Measurements from ENCODE around the gene MATN1.

The MATN1 gene

DNA sequence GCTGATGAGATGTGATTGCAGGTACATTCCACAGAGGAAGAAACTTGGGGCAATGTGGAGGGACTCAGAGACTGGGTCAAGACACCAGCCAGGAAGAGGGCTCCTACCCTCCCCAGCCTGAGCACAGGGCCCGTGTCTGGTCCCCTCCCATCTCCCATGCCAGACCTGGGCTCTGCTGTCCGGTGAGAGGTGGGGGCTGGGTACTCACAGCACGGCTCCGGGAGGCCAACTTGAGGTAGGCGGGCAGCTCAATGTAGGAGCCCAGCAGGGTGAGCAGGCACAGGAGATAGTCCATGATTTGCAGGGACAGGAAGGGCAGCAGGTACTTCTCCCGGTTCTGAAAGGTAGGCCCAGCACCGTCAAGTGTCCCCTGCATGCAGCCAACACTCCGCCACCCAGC lies 16.2 kb upstream of the MATN1 start:
- Histone ChIP-seq H3K36me3 (ENCODE audit: control insufficient read depth, insufficient read depth, low read length) (peaks cover 3% of the 10 kb centered on the region), H3K27me3 (ENCODE audit: control insufficient read depth, insufficient read depth, low read length) (no peaks in the 10 kb centered on the region), H3K4me3 (ENCODE audit: low read length) (no peak overlapping the region), H3K4me1 (ENCODE audit: control insufficient read depth, insufficient read depth, low read length) (no peaks in the 10 kb centered on the region), H3K27ac (ENCODE audit: low read depth, low read length) (no peak overlapping the region), H3K9ac (ENCODE audit: low read length) (no peak overlapping the region)

DNA sequence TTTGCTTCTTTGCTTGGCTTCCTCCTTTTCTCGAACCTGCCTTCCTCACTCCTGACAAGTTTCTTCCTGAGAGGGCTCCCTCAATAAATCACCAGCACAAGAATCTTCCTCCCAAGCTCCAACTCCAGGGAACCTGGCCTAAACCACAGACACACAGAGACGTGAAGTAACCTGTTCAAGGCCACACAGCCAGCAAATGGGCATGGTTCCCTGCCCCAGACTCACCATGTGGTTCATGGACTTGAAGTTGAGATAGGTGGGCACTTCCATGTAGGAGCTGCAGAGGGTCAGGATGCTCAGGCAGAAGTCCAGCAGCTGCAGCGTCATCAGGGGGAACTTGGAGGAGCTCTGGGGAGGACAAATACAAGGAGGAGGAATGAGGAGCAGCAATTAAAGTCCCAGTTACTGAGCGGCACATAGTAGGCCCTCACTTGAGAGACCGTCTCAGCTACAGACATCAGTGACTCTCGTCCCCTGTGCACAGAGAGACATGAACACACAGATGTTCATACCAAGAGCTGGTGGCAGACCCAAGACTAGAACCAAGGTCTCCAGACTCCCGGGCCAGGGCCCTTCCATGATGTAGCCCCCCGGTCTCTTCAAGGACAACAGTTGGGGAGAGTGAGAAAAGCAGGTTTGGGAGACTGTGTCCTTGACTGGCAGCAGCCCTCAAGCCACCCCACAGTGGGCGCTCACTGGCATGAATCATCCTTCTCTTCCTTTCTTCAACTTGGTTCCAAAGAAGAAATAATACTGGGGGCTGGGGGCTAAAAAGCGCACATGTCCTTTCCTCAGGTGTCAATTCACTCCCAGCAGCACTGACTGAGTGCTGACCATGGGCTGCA lies 15.6 kb upstream of the MATN1 start:
- no peak overlapping the region for H3K9ac ChIP-seq (ENCODE audit: low read length)
- H3K27me3 ChIP-seq (ENCODE audit: control insufficient read depth, insufficient read depth, low read length) = no peaks in the 10 kb centered on the region
- H3K4me1 ChIP-seq (ENCODE audit: control insufficient read depth, insufficient read depth, low read length) = no peaks in the 10 kb centered on the region
- no peak overlapping the region for H3K27ac ChIP-seq (ENCODE audit: low read depth, low read length)
- H3K36me3 ChIP-seq (ENCODE audit: control insufficient read depth, insufficient read depth, low read length) = peaks cover 3% of the 10 kb centered on the region
- H3K4me3 ChIP-seq (ENCODE audit: low read length) = no peak overlapping the region

DNA sequence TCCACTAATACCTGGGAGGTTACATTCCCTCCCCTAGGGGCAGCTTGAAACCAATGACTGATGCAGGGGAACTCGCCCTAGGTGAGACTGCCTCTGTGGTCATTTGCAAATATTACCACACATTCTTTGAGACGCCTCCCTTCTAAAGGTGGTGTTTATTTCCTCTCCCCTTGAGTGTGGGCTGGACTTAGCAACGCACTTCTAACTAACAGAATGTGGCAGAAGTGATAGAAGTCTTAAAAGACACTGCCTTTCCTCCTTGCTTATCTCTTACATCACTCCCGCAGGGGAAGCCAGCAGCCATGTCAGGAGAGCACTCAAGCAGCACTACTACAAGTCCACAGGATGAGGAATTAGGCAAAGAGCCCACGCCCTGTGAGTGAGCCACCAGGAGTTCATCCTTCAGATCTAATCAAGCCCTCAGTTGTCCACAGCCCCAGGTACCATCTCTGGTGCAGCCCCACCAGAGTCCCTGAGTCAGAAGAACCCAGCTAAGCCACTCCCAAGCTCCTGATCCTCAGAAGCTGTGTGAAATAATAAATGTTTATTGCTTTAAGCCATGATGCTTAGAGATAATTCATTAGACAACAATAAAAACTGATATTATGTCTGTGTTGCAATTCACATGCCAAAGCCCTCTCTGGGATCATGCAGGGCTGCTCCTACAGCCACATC lies 14.8 kb upstream of the MATN1 start:
- peaks cover 3% of the 10 kb centered on the region for H3K36me3 ChIP-seq (ENCODE audit: control insufficient read depth, insufficient read depth, low read length)
- H3K27me3 ChIP-seq (ENCODE audit: control insufficient read depth, insufficient read depth, low read length) = no peaks in the 10 kb centered on the region
- no peak overlapping the region for H3K4me3 ChIP-seq (ENCODE audit: low read length)
- H3K9ac ChIP-seq (ENCODE audit: low read length) = no peak overlapping the region
- no peak overlapping the region for H3K27ac ChIP-seq (ENCODE audit: low read depth, low read length)
- no peaks in the 10 kb centered on the region for H3K4me1 ChIP-seq (ENCODE audit: control insufficient read depth, insufficient read depth, low read length)

DNA sequence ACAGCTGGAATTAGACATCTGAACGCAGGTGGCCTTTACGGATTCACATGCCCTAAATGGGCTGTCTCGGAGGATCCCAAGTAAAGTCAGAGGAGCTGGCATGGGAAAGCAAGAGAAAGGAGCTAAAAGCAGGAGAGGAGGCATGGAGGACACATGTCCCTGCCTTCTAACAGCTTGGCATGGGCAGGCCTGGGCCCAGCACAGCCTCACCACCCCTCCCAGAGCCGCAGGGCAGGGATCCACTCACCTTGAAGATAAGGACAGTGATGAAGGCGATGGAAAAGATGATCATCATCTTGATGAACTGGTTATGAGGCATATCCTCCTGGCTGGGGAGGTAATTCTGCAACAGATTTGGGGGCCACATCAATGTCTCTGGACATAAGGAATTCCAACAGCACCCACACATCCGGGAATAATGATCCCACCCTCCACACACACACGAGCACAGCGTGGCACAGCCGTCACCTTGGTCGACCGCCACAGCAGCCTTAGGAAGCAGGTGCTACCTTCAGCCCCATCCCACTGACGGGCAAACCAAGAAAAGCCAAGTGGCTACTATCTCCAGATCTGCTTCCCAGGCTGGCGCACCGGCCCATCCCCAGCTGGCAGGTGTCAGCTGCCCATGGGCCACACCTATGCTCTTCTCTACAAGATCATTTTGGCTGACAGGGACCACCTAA lies 14.1 kb upstream of the MATN1 start:
- no peaks in the 10 kb centered on the region for H3K27me3 ChIP-seq (ENCODE audit: control insufficient read depth, insufficient read depth, low read length)
- H3K36me3 ChIP-seq (ENCODE audit: control insufficient read depth, insufficient read depth, low read length) = peaks cover 3% of the 10 kb centered on the region
- H3K4me1 ChIP-seq (ENCODE audit: control insufficient read depth, insufficient read depth, low read length) = no peaks in the 10 kb centered on the region
- H3K27ac ChIP-seq (ENCODE audit: low read depth, low read length) = no peak overlapping the region
- H3K4me3 ChIP-seq (ENCODE audit: low read length) = no peak overlapping the region
- no peak overlapping the region for H3K9ac ChIP-seq (ENCODE audit: low read length)

DNA sequence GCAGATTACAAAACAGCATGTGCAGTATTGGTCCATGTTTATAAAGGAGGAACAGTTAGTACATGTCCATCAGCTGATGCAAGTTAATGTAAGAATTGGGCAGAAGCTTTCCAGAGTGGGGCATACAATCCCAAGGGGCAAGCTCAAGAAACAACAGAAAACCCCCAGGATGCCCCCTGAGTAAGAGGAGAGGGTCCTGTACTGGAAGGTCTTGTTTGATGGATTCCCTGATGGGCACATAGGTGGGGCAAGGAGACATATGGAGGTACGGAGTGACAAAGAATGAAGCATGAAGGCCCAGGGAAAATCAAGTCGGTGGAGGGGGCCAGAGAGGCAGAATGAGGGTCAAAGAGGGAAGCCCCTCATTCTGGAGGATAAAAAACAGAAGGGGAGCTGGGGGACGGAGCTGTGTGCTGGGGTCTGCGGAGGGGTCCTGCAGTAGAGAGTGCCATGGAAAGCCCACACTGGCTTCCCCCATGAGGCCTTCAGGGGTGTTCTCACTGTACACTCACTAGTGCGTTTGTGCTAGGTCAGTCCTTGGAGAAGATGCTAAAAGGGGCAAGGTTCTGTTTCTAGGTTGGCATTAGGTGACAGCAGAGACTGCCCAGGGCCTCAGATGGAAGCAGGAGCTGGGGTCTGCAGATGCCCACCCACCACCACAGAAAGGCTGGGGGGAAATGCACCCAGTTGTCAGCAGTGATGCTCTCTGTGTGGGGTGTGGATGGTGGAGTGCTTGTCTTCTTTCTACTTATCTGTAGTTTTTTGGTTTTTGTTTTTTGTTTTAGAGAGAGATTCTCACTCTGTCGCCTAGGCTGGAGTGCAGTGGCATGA lies 12.5 kb upstream of the MATN1 start:
- H3K4me3 ChIP-seq (ENCODE audit: low read length) = no peak overlapping the region
- H3K27ac ChIP-seq (ENCODE audit: low read depth, low read length) = no peak overlapping the region
- H3K9ac ChIP-seq (ENCODE audit: low read length) = no peak overlapping the region
- H3K36me3 ChIP-seq (ENCODE audit: control insufficient read depth, insufficient read depth, low read length) = peaks cover 3% of the 10 kb centered on the region
- no peaks in the 10 kb centered on the region for H3K4me1 ChIP-seq (ENCODE audit: control insufficient read depth, insufficient read depth, low read length)
- no peaks in the 10 kb centered on the region for H3K27me3 ChIP-seq (ENCODE audit: control insufficient read depth, insufficient read depth, low read length)

DNA sequence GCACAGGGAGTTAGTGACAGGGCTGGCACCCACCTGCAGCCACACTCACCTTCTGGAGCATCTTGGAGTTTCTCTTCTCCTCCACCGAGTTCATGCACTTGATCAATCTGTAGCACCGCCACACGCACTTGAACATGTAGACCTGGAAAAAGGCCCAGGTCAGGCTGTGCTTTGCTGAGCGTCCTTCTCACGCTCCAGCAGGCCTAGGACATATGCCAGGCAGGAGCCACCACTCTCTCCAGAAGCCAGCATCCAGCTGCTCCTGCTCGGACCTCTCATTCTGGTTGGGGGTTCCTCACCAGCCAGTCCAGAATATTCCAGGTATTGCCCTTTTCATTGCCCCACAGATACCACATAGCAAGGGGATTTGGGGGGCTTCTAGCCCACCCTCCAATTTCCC lies 11.7 kb upstream of the MATN1 start:
- Histone ChIP-seq H3K9ac (ENCODE audit: low read length) (no peak overlapping the region), H3K27me3 (ENCODE audit: control insufficient read depth, insufficient read depth, low read length) (no peaks in the 10 kb centered on the region), H3K4me3 (ENCODE audit: low read length) (no peak overlapping the region), H3K27ac (ENCODE audit: low read depth, low read length) (no peak overlapping the region), H3K36me3 (ENCODE audit: control insufficient read depth, insufficient read depth, low read length) (peaks cover 3% of the 10 kb centered on the region), H3K4me1 (ENCODE audit: control insufficient read depth, insufficient read depth, low read length) (no peaks in the 10 kb centered on the region)

DNA sequence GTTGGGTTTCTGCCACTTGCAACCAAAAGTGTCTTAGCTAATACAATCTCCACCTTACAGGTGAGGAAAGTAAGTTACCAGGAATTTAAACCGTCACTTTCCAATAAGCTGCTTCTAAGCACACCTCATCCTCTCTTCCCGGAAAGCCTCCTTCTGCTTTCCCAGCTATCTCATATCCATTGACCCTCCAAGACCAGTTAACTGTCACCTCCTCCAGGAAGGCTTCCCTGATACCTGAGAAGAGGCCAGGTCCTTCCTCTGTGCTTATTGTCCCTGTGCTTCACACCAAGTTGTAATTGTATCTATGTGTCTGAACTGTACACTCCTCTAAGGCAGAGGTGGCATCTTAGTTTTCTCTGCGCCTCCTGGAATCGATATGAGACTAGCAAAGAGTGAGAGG lies 11.2 kb upstream of the MATN1 start:
- no peak overlapping the region for H3K27ac ChIP-seq (ENCODE audit: low read depth, low read length)
- no peak overlapping the region for H3K4me3 ChIP-seq (ENCODE audit: low read length)
- H3K27me3 ChIP-seq (ENCODE audit: control insufficient read depth, insufficient read depth, low read length) = no peaks in the 10 kb centered on the region
- no peaks in the 10 kb centered on the region for H3K4me1 ChIP-seq (ENCODE audit: control insufficient read depth, insufficient read depth, low read length)
- peaks cover 3% of the 10 kb centered on the region for H3K36me3 ChIP-seq (ENCODE audit: control insufficient read depth, insufficient read depth, low read length)
- no peak overlapping the region for H3K9ac ChIP-seq (ENCODE audit: low read length)

DNA sequence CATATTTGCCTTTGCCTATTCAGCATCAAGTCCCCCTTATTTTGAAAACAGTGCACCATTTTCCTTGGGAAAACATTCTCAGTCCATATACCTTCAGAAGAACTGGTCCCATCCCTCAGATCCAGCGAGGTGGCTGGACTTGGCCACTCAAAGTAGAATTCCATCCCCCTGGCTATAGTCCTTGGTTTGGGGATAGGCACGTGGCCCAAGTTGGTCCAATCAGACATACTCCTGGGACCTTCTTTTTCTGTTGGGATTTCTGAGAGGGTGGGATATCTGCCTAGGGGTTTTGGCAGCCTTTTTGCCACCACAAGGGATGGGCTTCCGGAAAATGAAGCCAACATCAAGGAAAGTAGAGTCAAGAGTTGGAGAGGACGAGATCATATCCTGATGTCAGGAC lies 10.7 kb upstream of the MATN1 start:
- H3K9ac ChIP-seq (ENCODE audit: low read length) = no peak overlapping the region
- no peaks in the 10 kb centered on the region for H3K27me3 ChIP-seq (ENCODE audit: control insufficient read depth, insufficient read depth, low read length)
- peaks cover 3% of the 10 kb centered on the region for H3K36me3 ChIP-seq (ENCODE audit: control insufficient read depth, insufficient read depth, low read length)
- no peak overlapping the region for H3K4me3 ChIP-seq (ENCODE audit: low read length)
- H3K27ac ChIP-seq (ENCODE audit: low read depth, low read length) = no peak overlapping the region
- H3K4me1 ChIP-seq (ENCODE audit: control insufficient read depth, insufficient read depth, low read length) = no peaks in the 10 kb centered on the region

DNA sequence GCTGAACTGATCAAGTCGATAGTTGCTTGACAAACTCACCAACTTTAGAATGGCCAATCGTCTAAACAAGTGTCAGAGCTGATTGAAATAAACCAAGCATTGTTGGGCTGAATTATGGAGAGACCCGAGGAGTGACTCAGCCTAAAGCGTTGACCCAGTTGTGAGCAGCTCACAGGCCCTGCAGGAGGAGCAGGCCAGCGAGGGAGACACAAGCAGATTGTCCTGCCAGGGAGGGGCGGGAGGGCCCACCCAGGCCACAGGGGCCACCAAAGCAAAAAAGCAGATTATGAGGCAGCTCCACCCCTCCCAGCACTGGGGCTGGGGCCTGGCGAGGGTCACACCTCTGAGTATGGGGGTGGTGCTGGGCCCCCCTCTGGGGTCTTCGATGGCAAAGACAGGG lies 10.1 kb upstream of the MATN1 start:
- Histone ChIP-seq H3K27ac (ENCODE audit: low read depth, low read length) (no peak overlapping the region), H3K36me3 (ENCODE audit: control insufficient read depth, insufficient read depth, low read length) (peaks cover 3% of the 10 kb centered on the region), H3K4me3 (ENCODE audit: low read length) (no peak overlapping the region), H3K9ac (ENCODE audit: low read length) (no peak overlapping the region), H3K27me3 (ENCODE audit: control insufficient read depth, insufficient read depth, low read length) (no peaks in the 10 kb centered on the region), H3K4me1 (ENCODE audit: control insufficient read depth, insufficient read depth, low read length) (no peaks in the 10 kb centered on the region)

DNA sequence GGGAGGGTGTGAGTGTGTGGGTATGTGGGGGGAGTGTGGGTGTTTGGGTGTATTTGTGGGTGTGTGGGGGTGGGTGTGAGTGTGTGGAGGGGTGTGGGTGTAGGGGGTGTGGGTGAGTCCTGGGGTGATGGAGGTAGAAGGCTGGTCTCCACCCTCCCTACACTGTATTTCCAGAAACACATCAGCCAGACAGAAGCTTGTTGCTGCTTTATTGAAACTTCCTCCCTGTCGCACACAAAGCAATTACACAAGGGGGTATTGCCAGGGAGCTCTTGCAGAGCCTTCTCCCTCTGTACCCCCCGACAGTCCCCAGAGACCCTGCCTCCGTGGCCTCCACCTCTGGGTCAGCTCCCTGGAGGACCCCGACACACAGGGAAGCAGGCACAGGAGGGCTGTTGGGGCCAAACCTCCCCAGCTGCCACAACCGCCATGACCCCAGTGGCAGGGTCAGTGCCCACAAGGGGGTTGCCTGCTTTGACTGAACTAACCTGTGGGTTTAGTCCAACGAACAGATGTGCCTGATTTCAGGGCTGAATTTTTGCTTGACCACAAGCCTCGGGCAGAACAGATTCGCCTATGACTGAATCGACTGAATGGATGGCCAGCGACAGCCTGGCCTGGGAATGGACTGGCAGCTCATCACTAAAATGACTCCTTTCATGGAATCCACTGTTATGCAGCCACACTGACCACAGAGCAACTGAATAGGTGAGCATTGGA lies 9.1 kb upstream of the MATN1 start:
- no peak overlapping the region for H3K4me3 ChIP-seq (ENCODE audit: low read length)
- H3K27ac ChIP-seq (ENCODE audit: low read depth, low read length) = no peak overlapping the region
- H3K36me3 ChIP-seq (ENCODE audit: control insufficient read depth, insufficient read depth, low read length) = no peaks in the 10 kb centered on the region
- H3K9ac ChIP-seq (ENCODE audit: low read length) = no peak overlapping the region
- H3K27me3 ChIP-seq (ENCODE audit: control insufficient read depth, insufficient read depth, low read length) = no peaks in the 10 kb centered on the region
- no peaks in the 10 kb centered on the region for H3K4me1 ChIP-seq (ENCODE audit: control insufficient read depth, insufficient read depth, low read length)

DNA sequence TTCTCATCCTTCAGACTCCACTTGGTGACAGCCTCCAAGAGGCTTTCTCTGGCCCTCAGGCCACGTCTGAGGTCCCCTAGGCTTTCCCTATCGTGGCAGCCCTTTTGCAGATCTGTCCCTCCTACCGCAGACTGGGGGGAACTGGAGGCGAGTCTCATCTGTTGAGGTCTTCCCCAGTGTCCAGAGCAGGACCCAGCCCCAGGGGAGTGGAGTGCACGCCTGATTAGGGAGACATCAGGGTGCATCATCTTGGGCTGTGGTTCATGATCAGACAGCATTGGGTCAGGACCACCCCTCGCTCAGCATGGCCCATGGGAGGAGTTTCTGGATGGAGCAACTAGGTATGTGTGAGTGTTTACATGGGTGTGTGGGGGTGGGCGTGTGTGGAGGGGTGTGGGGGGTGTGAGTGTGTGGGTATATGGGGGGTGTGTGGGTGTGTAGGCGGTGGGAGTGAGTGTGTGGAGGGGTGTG lies 8.5 kb upstream of the MATN1 start:
- H3K27ac ChIP-seq (ENCODE audit: low read depth, low read length) = no peak overlapping the region
- H3K27me3 ChIP-seq (ENCODE audit: control insufficient read depth, insufficient read depth, low read length) = no peaks in the 10 kb centered on the region
- no peak overlapping the region for H3K4me3 ChIP-seq (ENCODE audit: low read length)
- no peak overlapping the region for H3K9ac ChIP-seq (ENCODE audit: low read length)
- no peaks in the 10 kb centered on the region for H3K36me3 ChIP-seq (ENCODE audit: control insufficient read depth, insufficient read depth, low read length)
- H3K4me1 ChIP-seq (ENCODE audit: control insufficient read depth, insufficient read depth, low read length) = no peaks in the 10 kb centered on the region

Measured in rectal smooth muscle tissue (tissue), 1 donor.